ENCODE measurements around the gene DMD. TPM values are rescaled to one million over a fixed set of nuclear protein-coding genes. Genes with fewer than 3 reads are reported as not detected.

Gene DMD
- total RNA-seq, 1 donor from 2014 or later: 22.9 TPM

DNA sequence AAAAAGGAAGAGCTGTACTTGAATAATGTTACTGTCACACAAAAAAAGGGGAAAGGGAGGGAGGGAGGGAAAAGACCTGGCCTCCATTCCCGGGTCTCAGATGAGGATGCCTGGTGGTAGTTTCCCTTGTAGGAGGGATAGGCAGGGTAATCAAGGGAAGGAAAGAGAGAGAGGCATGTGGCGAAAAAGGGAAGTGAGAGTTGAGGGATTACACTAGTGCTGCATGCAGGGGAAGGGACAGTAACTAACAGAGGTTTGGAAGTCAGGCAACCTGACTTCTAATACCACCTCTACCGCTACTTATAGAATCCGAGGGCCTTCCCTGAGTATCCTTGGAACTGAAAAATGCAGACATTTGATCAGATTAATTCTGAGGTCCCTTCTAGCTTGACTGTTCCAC is 1317.8 kb downstream of the DMD start:
- H3K27me3 Mint-ChIP-seq: no peaks in the 10 kb centered on the region
- intact Hi-C loops (cut with micrococcal nuclease): no loop called here
- POLR2A ChIA-PET: no interaction called here
- no peak overlapping the region for H3K27ac Mint-ChIP-seq
- H3K9me3 Mint-ChIP-seq: no peaks in the 10 kb centered on the region
- no peaks in the 10 kb centered on the region for H3K36me3 Mint-ChIP-seq (ENCODE audit: low read depth)
- no peaks in the 10 kb centered on the region for H3K4me1 Mint-ChIP-seq
- H3K4me3 Mint-ChIP-seq: no peak overlapping the region
- TF ChIP-seq, protein P1, sequence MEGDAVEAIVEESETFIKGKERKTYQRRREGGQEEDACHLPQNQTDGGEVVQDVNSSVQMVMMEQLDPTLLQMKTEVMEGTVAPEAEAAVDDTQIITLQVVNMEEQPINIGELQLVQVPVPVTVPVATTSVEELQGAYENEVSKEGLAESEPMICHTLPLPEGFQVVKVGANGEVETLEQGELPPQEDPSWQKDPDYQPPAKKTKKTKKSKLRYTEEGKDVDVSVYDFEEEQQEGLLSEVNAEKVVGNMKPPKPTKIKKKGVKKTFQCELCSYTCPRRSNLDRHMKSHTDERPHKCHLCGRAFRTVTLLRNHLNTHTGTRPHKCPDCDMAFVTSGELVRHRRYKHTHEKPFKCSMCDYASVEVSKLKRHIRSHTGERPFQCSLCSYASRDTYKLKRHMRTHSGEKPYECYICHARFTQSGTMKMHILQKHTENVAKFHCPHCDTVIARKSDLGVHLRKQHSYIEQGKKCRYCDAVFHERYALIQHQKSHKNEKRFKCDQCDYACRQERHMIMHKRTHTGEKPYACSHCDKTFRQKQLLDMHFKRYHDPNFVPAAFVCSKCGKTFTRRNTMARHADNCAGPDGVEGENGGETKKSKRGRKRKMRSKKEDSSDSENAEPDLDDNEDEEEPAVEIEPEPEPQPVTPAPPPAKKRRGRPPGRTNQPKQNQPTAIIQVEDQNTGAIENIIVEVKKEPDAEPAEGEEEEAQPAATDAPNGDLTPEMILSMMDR (IDR thresholded peaks at IDR 0.05): no peak
- no peak for ATAC-seq (ENCODE audit: low read depth)
- DNase-seq: no peak
- CTCF ChIA-PET: no interaction called here

GRCh38 chrX:31889088-31889487 is 1322.3 kb downstream of the DMD start:
- H3K27me3 Mint-ChIP-seq: no peaks in the 10 kb centered on the region
- H3K4me3 Mint-ChIP-seq: no peak overlapping the region
- DNase-seq (no peak), ATAC-seq (ENCODE audit: low read depth) (no peak)
- no peak overlapping the region for H3K27ac Mint-ChIP-seq
- no peaks in the 10 kb centered on the region for H3K36me3 Mint-ChIP-seq (ENCODE audit: low read depth)
- ChIA-PET POLR2A (no interaction called here), CTCF (no interaction called here)
- no peaks in the 10 kb centered on the region for H3K9me3 Mint-ChIP-seq
- intact Hi-C loops (cut with micrococcal nuclease): no loop called here
- TF ChIP-seq, protein P1 (IDR thresholded peaks at IDR 0.05): no peak
- no peaks in the 10 kb centered on the region for H3K4me1 Mint-ChIP-seq

- no peaks in the 10 kb centered on the region for H3K9me3 Mint-ChIP-seq
- intact Hi-C loops (cut with micrococcal nuclease): no loop called here
- H3K27ac Mint-ChIP-seq: no peak overlapping the region
- H3K4me1 Mint-ChIP-seq: no peaks in the 10 kb centered on the region
- no peaks in the 10 kb centered on the region for H3K36me3 Mint-ChIP-seq (ENCODE audit: low read depth)
- H3K4me3 Mint-ChIP-seq: no peak overlapping the region
- TF ChIP-seq, protein P1 (IDR thresholded peaks at IDR 0.05): no peak
- H3K27me3 Mint-ChIP-seq: no peaks in the 10 kb centered on the region
- ATAC-seq (ENCODE audit: low read depth) (no peak), DNase-seq (no peak)
- POLR2A ChIA-PET: no interaction called here
- CTCF ChIA-PET: no interaction called here
Observed at GRCh38 chrX:31884535-31884934, 1326.8 kb downstream of the DMD start.

DNA sequence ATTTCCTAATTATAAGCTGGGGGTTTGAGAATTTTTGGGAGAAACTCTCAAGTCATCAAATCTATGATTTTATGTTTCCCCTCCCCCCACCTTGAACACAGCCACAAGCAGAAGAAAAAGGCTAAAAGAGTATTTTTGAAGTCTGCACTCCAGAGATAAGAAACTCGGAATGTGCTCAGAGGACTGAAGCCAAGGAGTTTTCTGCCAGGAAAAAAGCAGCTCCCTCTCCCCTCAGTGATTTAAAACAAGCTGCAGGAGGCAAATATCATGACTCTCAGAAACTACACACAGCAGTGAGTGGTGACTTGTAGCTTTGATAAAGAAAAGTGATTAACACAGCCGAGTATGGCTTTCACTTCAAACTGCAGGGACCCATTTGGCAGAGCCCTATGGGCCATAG is 1339.3 kb downstream of the DMD start:
- intact Hi-C loops (cut with micrococcal nuclease): no loop called here
- ATAC-seq (ENCODE audit: low read depth) (no peak), DNase-seq (no peak)
- Mint-ChIP-seq H3K27ac (no peak overlapping the region), H3K36me3 (ENCODE audit: low read depth) (no peaks in the 10 kb centered on the region), H3K4me3 (no peak overlapping the region), H3K27me3 (no peaks in the 10 kb centered on the region), H3K4me1 (no peaks in the 10 kb centered on the region), H3K9me3 (no peaks in the 10 kb centered on the region)
- TF ChIP-seq, protein P1 (IDR thresholded peaks at IDR 0.05): no peak
- CTCF ChIA-PET: no interaction called here
- POLR2A ChIA-PET: no interaction called here

DNA sequence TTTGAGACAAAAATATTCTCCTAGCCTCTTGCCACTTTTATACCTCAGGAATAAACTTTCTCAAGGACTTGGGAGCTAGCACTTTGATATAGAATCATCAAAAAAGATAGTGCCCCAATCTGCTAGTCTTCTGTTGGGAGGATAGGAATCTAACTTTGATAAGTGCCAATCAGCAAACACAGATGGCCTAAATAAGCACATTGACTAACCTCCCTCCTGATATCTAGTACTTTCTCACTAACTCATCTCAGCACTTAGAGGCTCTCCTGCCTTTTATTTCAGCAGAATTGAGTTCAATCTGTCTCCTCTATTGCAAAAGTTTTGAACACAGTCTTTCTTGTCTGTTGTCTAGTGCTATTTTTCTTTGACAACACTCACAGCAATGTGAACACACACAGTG is 1341.1 kb downstream of the DMD start:
- Mint-ChIP-seq H3K27ac (no peak overlapping the region), H3K9me3 (no peaks in the 10 kb centered on the region), H3K4me1 (no peaks in the 10 kb centered on the region), H3K4me3 (no peak overlapping the region), H3K27me3 (no peaks in the 10 kb centered on the region), H3K36me3 (ENCODE audit: low read depth) (no peaks in the 10 kb centered on the region)
- ATAC-seq (ENCODE audit: low read depth) (no peak), DNase-seq (no peak)
- ChIA-PET POLR2A (no interaction called here), CTCF (no interaction called here)
- TF ChIP-seq, protein P1 (IDR thresholded peaks at IDR 0.05): no peak
- intact Hi-C loops (cut with micrococcal nuclease): no loop called here
